K562 (cell line): ENCODE data around the gene RGS7. TPM values are rescaled to one million over a fixed set of nuclear protein-coding genes. Genes with fewer than 3 reads are reported as not detected.
"Not testable (repeated sequence)": the region's sequence is repeated elsewhere in the genome, so short reads cannot be mapped to it uniquely, and the experiment has no call there.

ENCODE experiments used
- ATAC-seq: fragments of 200-7000 bp; cut with Tn5 transposase; 3 replicates; pipeline ENCODE4 v1.9.1; 2020; ENCODE audit warnings: moderate library complexity
- BruUV-seq: library from RNA; stranded (reverse); fragments of 400-500 nt; replicated peaks from 2 replicates; lab custom pipeline; 2021; lab: Mats Ljungman, UMichigan
- CTCF ChIA-PET: fragments of 300-600 bp; formaldehyde crosslinking; extraction: SDS; loops from one replicate; lab custom pipeline; 2021; ENCODE audit warnings: low intra/inter-chr PET ratio; lab: Yijun Ruan, JAX
- POLR2A ChIA-PET: fragments of 300-600, 350-650 bp; sonication (Branson Sonifier 250); formaldehyde crosslinking; extraction: SDS; loops from one replicate; lab custom pipeline; 2021; ENCODE audit warnings: antibody characterized with exemption, inconsistent platforms; lab: Yijun Ruan, JAX
- DNase-seq, 4 experiments: peaks; one replicate each; pipeline versions ENCODE4 v3.0.0 to v3.0.0-alpha.2; 2011 to 2018; ENCODE audit warnings: low spot score in 3 of 4, mixed read lengths in 3 of 4; ENCODE audit errors: extremely low read depth in 1 of 4
- FAIRE-seq: peaks from 2 replicates; lab custom pipeline; 2011; peaks lifted over from hg19 to GRCh38; lab: Jason Lieb, UNC
- H2AFZ ChIP-seq: 2 replicates; pipeline ENCODE4 v1.6.0; 2011; ENCODE audit warnings: low read depth, low read length, control low read depth, inconsistent platforms
- H3K27ac ChIP-seq: fragments of 200-600 bp; 3 replicates; pipeline ENCODE4 v1.8.0; 2011; ENCODE audit warnings: low read depth, mild to moderate bottlenecking, control low read depth, inconsistent platforms, low read length, moderate library complexity, mixed read lengths; ENCODE audit errors: extremely low read depth
- H3K27me3 ChIP-seq, 2 experiments: fragments of 300-600 bp in 1 of 2; 2 replicates in 1 of 2; 3 replicates in 1 of 2; pipeline versions ENCODE4 v1.6.0 to v1.8.0; 2011; ENCODE audit warnings: inconsistent platforms in 2 of 2, low read length in 2 of 2, mild to moderate bottlenecking in 1 of 2, mixed read lengths in 1 of 2, moderate library complexity in 1 of 2; ENCODE audit not compliant: control insufficient read depth in 2 of 2, insufficient read depth in 2 of 2
- H3K36me3 ChIP-seq: fragments of 300-600 bp; 3 replicates; pipeline ENCODE4 v1.8.0; 2011; ENCODE audit warnings: mild to moderate bottlenecking, low read length, inconsistent platforms; ENCODE audit not compliant: control insufficient read depth, insufficient read depth
- H3K4me1 ChIP-seq, 2 experiments: fragments of 200-600 bp in 1 of 2; replicated peaks in 1 of 2; 2 replicates in 1 of 2; 3 replicates in 1 of 2; pipeline versions ENCODE4 v1.5.1 to v1.8.0; 2011; ENCODE audit warnings: inconsistent platforms in 2 of 2, low read length in 2 of 2, mild to moderate bottlenecking in 1 of 2, mixed read lengths in 1 of 2, moderate library complexity in 1 of 2; ENCODE audit not compliant: control insufficient read depth in 2 of 2, insufficient read depth in 2 of 2
- H3K4me2 ChIP-seq: 2 replicates; pipeline ENCODE4 v1.6.1; 2011; ENCODE audit warnings: low read length, control low read depth, inconsistent platforms, mixed read lengths; ENCODE audit not compliant: insufficient read depth
- H3K4me3 ChIP-seq: fragments of 200-600 bp; sonication (generic), shearing (Covaris generic); 2 replicates; pipeline ENCODE4 v1.5.1; 2016; ENCODE audit warnings: control low read depth, inconsistent platforms
- H3K79me2 ChIP-seq: fragments of 200-600 bp; 3 replicates; pipeline ENCODE4 v1.8.0; 2011; ENCODE audit warnings: low read length, inconsistent platforms; ENCODE audit not compliant: control insufficient read depth, insufficient read depth
- H3K9ac ChIP-seq, 2 experiments: 2 replicates each; pipeline versions ENCODE4 v1.6.0 to v1.6.1; 2011; ENCODE audit warnings: low read depth in 2 of 2, low read length in 2 of 2, control low read depth in 1 of 2, inconsistent platforms in 1 of 2, mild to moderate bottlenecking in 1 of 2, mixed read lengths in 1 of 2; ENCODE audit not compliant: insufficient read depth in 1 of 2
- H3K9me1 ChIP-seq: one replicate; pipeline ENCODE4 v1.6.0; 2011; ENCODE audit warnings: inconsistent platforms, mild to moderate bottlenecking, low read length, moderate library complexity; ENCODE audit not compliant: control insufficient read depth, insufficient read depth
- H3K9me3 ChIP-seq: replicated peaks from 2 replicates; pipeline ENCODE4 v1.5.1; 2011; ENCODE audit warnings: low read depth, low read length, inconsistent platforms; ENCODE audit not compliant: control insufficient read depth, insufficient read depth
- H4K20me1 ChIP-seq: replicated peaks from 2 replicates; pipeline ENCODE4 v1.6.1; 2011; ENCODE audit warnings: low read length, inconsistent platforms, mixed read lengths; ENCODE audit not compliant: control insufficient read depth, insufficient read depth
- CAMTA2 ChIP-seq: fragments of 250-450 bp; sonication (Bioruptor Pico); conservative IDR thresholded peaks from 2 replicates; pipeline ENCODE4 v1.5.1; 2022
- HMGN3 ChIP-seq: IDR thresholded peaks from 2 replicates; pipeline ENCODE4 v1.6.1; 2011; ENCODE audit warnings: borderline replicate concordance, low read depth, mild to moderate bottlenecking, mixed read lengths, low read length; ENCODE audit not compliant: insufficient read length; ENCODE audit errors: extremely low read depth
- SAP30 ChIP-seq: fragments of 200-600 bp; sonication (generic); IDR thresholded peaks from 2 replicates; pipeline ENCODE4 v1.6.1; 2012; ENCODE audit warnings: borderline replicate concordance, low read depth, mild to moderate bottlenecking, moderate library complexity, low read length, control low read depth, inconsistent platforms; ENCODE audit not compliant: insufficient read depth, poor library complexity, severe bottlenecking
- SMAD1 ChIP-seq: fragments of 150-350 bp; IDR thresholded peaks from 2 replicates; pipeline ENCODE4 v1.6.1; 2014; ENCODE audit warnings: low read length, low read depth; ENCODE audit not compliant: partially characterized antibody
- SMAD3 ChIP-seq: fragments of 450-650 bp; formaldehyde crosslinking; conservative IDR thresholded peaks from 2 replicates; pipeline ENCODE4 v1.4.0; 2020; ENCODE audit warnings: mild to moderate bottlenecking
- ZFP30 ChIP-seq: fragments of 250-450 bp; sonication (Bioruptor Pico); IDR thresholded peaks from 2 replicates; pipeline ENCODE4 v1.8.0; 2022; ENCODE audit warnings: moderate library complexity, mild to moderate bottlenecking, inconsistent platforms, borderline replicate concordance
- ZNF79 ChIP-seq: fragments of 250-450 bp; sonication (Bioruptor Pico); IDR thresholded peaks from 2 replicates; pipeline ENCODE4 v1.4.0; 2020; ENCODE audit warnings: low read depth, mild to moderate bottlenecking, moderate library complexity
- WGBS: fragments of 100-300 bp; shearing (Covaris generic); methylation state at CpG from one replicate; pipeline ENCODE4 v1.1.6; 2016; ENCODE audit warnings: low coverage, mixed read lengths; ENCODE audit not compliant: insufficient coverage; ENCODE audit errors: missing lambda C conversion rate; 5-methylcytosine and 5-hydroxymethylcytosine counted together
- in situ Hi-C: fragments of 300-500 bp; cut with MboI; formaldehyde crosslinking; loops from 4 replicates; pipeline ENCODE4 v1.15.0; 2018; ENCODE audit warnings: inconsistent platforms, mixed read lengths
- intact Hi-C: fragments of 100-400 bp; cut with micrococcal nuclease; formaldehyde crosslinking; loops from 2 replicates; pipeline ENCODE4 v1.14.2; 2022
- polyA plus RNA-seq, 8 experiments: library from polyadenylated mRNA; depleted of rRNA in 4 of 8; stranded (reverse) in 5 of 8; unstranded in 3 of 8; fragments of >200 nt; fragmentation: Nextera tagmentation in 2 of 8; fragmentation: Illumina TruSeq in 1 of 8; extraction: Ambion mirVana in 2 of 8; extraction: Trizol in 1 of 8; gene quantifications; 2 replicates each; pipeline versions ENCODE4 v1.2.1 to v1.2.3, GENCODE V29; 2011 to 2014; ENCODE audit warnings: inconsistent platforms in 1 of 8, missing spikeins in 1 of 8
- total RNA-seq, 7 experiments: library from RNA; depleted of rRNA in 6 of 7; stranded (reverse); fragments of >200 nt in 6 of 7; fragmentation: Illumina TruSeq in 2 of 7; extraction: Trizol in 2 of 7; gene quantifications; 2 replicates each; pipeline versions ENCODE4 v1.2.1 to v1.2.3, GENCODE V29; 2011 to 2021; ENCODE audit warnings: low replicate concordance in 1 of 7
- TF ChIP-seq, protein P1 (sequence below): sonication (generic); formaldehyde crosslinking; IDR thresholded peaks from 2 replicates; pipeline ENCODE4 v1.8.0; 2022; ENCODE audit warnings: mild to moderate bottlenecking, missing genetic modification reagents
- TF ChIP-seq, protein P2 (sequence below): fragments of 250-450 bp; sonication (Bioruptor Pico); IDR thresholded peaks from 2 replicates; pipeline ENCODE4 v1.5.0; 2020; ENCODE audit warnings: mild to moderate bottlenecking, borderline replicate concordance
- TF ChIP-seq, protein P3 (sequence below): sonication (generic); formaldehyde crosslinking; IDR thresholded peaks from 2 replicates; pipeline ENCODE4 v1.8.0; 2022; ENCODE audit warnings: mild to moderate bottlenecking, low read depth, missing genetic modification reagents
- TF ChIP-seq, protein P4 (sequence below): sonication (generic); formaldehyde crosslinking; IDR thresholded peaks from 2 replicates; pipeline ENCODE4 v1.9.0; 2022; ENCODE audit warnings: mild to moderate bottlenecking, missing genetic modification reagents

RGS7 gene
- total and polyA plus RNA-seq, 9 of the 15 experiments (the other 6 are each of a cell fraction or from before 2014, with no cell fraction given), result not detected

DNA sequence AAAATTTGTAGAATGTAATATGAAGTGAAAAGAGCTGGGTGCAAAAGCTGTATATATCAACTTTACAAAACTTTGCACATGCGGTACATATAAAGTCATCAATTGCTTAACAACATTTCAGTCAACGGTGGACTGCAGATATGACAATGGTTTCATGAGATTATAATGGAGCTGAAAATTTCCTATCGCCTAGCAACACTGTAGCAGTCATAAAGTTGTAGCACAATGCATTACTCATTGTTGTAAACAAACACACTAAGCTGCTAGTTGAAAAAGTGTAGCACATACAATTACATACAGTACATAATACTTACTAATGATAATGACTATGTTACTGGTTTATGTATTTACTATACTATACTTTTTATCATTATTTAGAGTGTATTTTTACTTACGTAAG lies 64.0 kb downstream of the RGS7 start:
- WGBS, result 2% methylated on average over 4 of the region's 4 CpGs
- Histone ChIP-seq H4K20me1 (no peaks in the 10 kb centered on the region), H3K4me1 (no peaks in the 10 kb centered on the region), H3K4me3 (no peak overlapping the region), H3K27ac (no peak overlapping the region), H3K9me1 (no peaks in the 10 kb centered on the region), H2AFZ (no peak overlapping the region), H3K9ac (no peak overlapping the region), H3K79me2 (no peaks in the 10 kb centered on the region)
- POLR2A ChIA-PET, result no interaction called here
- CTCF ChIA-PET, result no interaction called here
- in situ Hi-C loops, result no loop called here
- intact Hi-C loops, result loop anchor here (5.0 kb wide), 1 partner anchor 96 kb away; no protein-coding TSS in a partner anchor
- BruUV-seq, result no TSS peak
- no peak for TF ChIP-seq SMAD1
- TF ChIP-seq, protein P1, sequence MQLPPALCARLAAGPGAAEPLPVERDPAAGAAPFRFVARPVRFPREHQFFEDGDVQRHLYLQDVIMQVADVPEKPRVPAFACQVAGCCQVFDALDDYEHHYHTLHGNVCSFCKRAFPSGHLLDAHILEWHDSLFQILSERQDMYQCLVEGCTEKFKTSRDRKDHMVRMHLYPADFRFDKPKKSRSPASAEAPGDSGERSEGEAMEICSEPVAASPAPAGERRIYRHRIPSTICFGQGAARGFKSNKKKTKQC (CRISPR knock-in tag), result no peak
- TF ChIP-seq, protein P2, sequence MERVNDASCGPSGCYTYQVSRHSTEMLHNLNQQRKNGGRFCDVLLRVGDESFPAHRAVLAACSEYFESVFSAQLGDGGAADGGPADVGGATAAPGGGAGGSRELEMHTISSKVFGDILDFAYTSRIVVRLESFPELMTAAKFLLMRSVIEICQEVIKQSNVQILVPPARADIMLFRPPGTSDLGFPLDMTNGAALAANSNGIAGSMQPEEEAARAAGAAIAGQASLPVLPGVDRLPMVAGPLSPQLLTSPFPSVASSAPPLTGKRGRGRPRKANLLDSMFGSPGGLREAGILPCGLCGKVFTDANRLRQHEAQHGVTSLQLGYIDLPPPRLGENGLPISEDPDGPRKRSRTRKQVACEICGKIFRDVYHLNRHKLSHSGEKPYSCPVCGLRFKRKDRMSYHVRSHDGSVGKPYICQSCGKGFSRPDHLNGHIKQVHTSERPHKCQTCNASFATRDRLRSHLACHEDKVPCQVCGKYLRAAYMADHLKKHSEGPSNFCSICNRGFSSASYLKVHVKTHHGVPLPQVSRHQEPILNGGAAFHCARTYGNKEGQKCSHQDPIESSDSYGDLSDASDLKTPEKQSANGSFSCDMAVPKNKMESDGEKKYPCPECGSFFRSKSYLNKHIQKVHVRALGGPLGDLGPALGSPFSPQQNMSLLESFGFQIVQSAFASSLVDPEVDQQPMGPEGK, result no peak
- TF ChIP-seq ZFP30 (CRISPR knock-in tag), result no peak
- no peak for TF ChIP-seq ZNF79
- no peak for TF ChIP-seq CAMTA2 (CRISPR knock-in tag)
- no peak for TF ChIP-seq SAP30
- TF ChIP-seq, protein P3, sequence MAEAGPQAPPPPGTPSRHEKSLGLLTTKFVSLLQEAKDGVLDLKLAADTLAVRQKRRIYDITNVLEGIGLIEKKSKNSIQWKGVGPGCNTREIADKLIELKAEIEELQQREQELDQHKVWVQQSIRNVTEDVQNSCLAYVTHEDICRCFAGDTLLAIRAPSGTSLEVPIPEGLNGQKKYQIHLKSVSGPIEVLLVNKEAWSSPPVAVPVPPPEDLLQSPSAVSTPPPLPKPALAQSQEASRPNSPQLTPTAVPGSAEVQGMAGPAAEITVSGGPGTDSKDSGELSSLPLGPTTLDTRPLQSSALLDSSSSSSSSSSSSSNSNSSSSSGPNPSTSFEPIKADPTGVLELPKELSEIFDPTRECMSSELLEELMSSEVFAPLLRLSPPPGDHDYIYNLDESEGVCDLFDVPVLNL, result no peak
- TF ChIP-seq HMGN3, result no peak
- TF ChIP-seq, protein P4, sequence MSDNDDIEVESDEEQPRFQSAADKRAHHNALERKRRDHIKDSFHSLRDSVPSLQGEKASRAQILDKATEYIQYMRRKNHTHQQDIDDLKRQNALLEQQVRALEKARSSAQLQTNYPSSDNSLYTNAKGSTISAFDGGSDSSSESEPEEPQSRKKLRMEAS (CRISPR knock-in tag), result no peak
- no peak for TF ChIP-seq SMAD3
- TF ChIP-seq, all 486 proteins: peak for 0
- no peak overlapping the region for H3K4me2 ChIP-seq
- no peaks in the 10 kb centered on the region for H3K27me3 ChIP-seq
- H3K9me3 ChIP-seq, result no peaks in the 10 kb centered on the region
- FAIRE-seq, result no peak
- no peak for ATAC-seq
- DNase-seq, result no peak
- no peaks in the 10 kb centered on the region for H3K36me3 ChIP-seq

DNA sequence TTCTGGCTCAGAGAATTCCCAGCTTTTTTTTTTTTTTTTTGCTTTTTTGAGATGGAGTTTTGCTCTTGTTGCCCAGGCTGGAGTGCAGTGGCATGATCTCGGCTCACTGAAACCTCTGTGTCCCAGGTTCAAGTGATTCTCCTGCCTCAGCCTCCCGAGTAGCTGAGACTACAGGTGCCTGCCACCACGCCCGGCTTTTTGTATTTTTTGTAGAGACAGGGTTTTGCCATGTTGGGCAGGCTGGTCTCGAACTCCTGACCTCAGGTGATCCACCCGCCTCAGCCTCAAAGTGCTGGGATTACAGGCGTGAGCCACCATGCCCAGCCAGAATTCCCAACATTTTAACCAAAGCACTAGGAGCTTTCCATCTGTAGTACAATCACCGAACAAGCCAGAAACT lies 65.5 kb downstream of the RGS7 start:
- H3K4me2 ChIP-seq, ATAC-seq, H3K4me1 ChIP-seq, H3K9me3 ChIP-seq, FAIRE-seq, DNase-seq, H2AFZ ChIP-seq, H3K27ac ChIP-seq, BruUV-seq, H3K9ac ChIP-seq, POLR2A ChIA-PET, H3K36me3 ChIP-seq, H3K79me2 ChIP-seq, H3K4me3 ChIP-seq, CTCF ChIA-PET, H4K20me1 ChIP-seq, H3K27me3 ChIP-seq, in situ Hi-C loops, H3K9me1 ChIP-seq: not testable (repeated sequence)
- intact Hi-C loops, result loop anchor here (5.0 kb wide), 1 partner anchor 94 kb away; no protein-coding TSS in a partner anchor
- WGBS, result 0% methylated on average over 8 of the region's 8 CpGs
